Testis (tissue), 3 donors: ENCODE measurements around the gene TFF1. TPM values are rescaled to one million over a fixed set of nuclear protein-coding genes. Genes with fewer than 3 reads are reported as not detected.

Source experiments
- DNase-seq: peaks from one replicate; pipeline ENCODE4 v3.0.0-alpha.2; 2019
- H3K27ac ChIP-seq, 2 donors: fragments of 200-600 bp; sonication (generic); one replicate each; pipeline ENCODE4 v1.5.1; 2019
- H3K27me3 ChIP-seq: fragments of 200-600 bp; sonication (generic); one replicate; pipeline ENCODE4 v1.5.1; 2019
- H3K36me3 ChIP-seq: fragments of 200-600 bp; sonication (generic); one replicate; pipeline ENCODE4 v1.5.1; 2017; ENCODE audit warnings: low read depth; ENCODE audit errors: missing control alignments
- H3K4me1 ChIP-seq: fragments of 200-600 bp; sonication (generic); one replicate; pipeline ENCODE4 v1.5.1; 2019
- H3K4me3 ChIP-seq, 2 donors: fragments of 200-600 bp; sonication (generic); one replicate each; pipeline ENCODE4 v1.5.1; 2017 to 2019
- H3K9me3 ChIP-seq: fragments of 200-600 bp; sonication (generic); one replicate; pipeline ENCODE4 v1.5.1; 2017
- POLR2A ChIP-seq: fragments of 450-650 bp; IDR thresholded peaks from one replicate; pipeline ENCODE4 v1.6.1; 2017; ENCODE audit warnings: antibody characterized with exemption, mild to moderate bottlenecking, moderate library complexity
- WGBS, 2 donors: methylation state at CpG; one replicate each; pipeline ENCODE4 v1.1.5; 2018; 5-methylcytosine and 5-hydroxymethylcytosine counted together
- intact Hi-C: fragments of 100-400 bp; cut with DNase I; formaldehyde crosslinking; loops from one replicate; pipeline ENCODE4 v1.15.1; 2023; ENCODE audit warnings: low total_unique reads
- polyA plus RNA-seq: library from polyadenylated mRNA; stranded (reverse); fragments of 350-450 nt; fragmentation: Illumina TruSeq; extraction: RNeasy Lipid Tissue Mini Kit (QIAGEN cat#74804); gene quantifications from one replicate; pipeline ENCODE4 v1.2.3, GENCODE V29; 2014; ENCODE audit warnings: low read depth, low replicate concordance; ENCODE audit not compliant: insufficient read depth
- total RNA-seq, 2 donors: library from RNA; depleted of rRNA; stranded (reverse); fragments of >200 nt; gene quantifications; one replicate each; pipeline ENCODE4 v1.2.3, GENCODE V29; 2016
- TF ChIP-seq, protein P1 (sequence below), 3 experiments: fragments of 450-650 bp in 2 of 3; fragments of 200-600 bp in 1 of 3; sonication (generic) in 1 of 3; IDR thresholded peaks; one replicate each; pipeline ENCODE4 v1.5.1; 2016 to 2019; ENCODE audit warnings: antibody characterized with exemption in 3 of 3, mild to moderate bottlenecking in 2 of 3, moderate library complexity in 1 of 3

The TFF1 gene
- total and polyA plus RNA-seq, 3 donors from 2014 or later: not detected

DNA sequence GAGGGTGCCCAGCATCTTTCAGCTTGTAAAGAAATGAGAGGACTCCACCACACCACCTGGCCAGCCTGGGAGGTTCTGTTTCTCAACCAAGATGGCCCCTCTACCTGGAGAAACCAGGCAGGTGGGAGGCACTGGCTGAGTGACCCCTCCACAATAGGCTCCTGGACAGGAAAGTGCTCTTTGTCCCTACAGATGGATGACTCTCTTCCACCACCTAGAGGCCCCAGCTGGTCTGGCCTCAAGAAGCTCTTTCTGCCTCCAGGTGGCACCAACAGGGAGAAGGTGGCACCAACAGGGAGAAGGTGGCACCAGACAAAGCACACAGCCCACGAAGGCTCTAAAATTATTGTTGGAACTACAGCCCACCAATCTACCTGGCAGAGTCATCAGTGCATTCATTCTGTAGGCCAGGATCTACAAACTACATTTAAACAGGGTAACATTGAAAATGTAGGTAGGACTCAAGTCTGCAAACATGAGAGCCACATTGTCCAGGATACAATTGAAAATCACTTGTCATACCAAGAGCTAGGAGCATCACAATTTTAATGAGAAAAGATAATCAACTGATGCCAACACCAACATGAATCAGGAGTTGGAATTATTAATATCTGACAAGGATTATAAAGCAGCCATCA lies 15.1 kb upstream of the TFF1 start:
- TF ChIP-seq POLR2A: no peak
- TF ChIP-seq, protein P1, sequence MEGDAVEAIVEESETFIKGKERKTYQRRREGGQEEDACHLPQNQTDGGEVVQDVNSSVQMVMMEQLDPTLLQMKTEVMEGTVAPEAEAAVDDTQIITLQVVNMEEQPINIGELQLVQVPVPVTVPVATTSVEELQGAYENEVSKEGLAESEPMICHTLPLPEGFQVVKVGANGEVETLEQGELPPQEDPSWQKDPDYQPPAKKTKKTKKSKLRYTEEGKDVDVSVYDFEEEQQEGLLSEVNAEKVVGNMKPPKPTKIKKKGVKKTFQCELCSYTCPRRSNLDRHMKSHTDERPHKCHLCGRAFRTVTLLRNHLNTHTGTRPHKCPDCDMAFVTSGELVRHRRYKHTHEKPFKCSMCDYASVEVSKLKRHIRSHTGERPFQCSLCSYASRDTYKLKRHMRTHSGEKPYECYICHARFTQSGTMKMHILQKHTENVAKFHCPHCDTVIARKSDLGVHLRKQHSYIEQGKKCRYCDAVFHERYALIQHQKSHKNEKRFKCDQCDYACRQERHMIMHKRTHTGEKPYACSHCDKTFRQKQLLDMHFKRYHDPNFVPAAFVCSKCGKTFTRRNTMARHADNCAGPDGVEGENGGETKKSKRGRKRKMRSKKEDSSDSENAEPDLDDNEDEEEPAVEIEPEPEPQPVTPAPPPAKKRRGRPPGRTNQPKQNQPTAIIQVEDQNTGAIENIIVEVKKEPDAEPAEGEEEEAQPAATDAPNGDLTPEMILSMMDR (IDR thresholded peaks at IDR 0.05): peak in 2 of 3 experiments; percentile 20 to 37
- no peaks in the 10 kb centered on the region for H3K36me3 ChIP-seq
- intact Hi-C loops: no loop called here
- no peaks in the 10 kb centered on the region for H3K9me3 ChIP-seq
- no peak overlapping the region for H3K27ac ChIP-seq
- H3K4me1 ChIP-seq: no peaks in the 10 kb centered on the region
- H3K4me3 ChIP-seq: no peak overlapping the region
- peak; percentile 34 for DNase-seq
- H3K27me3 ChIP-seq: no peaks in the 10 kb centered on the region
- WGBS, 2 donors: 76 to 88% methylated on average over 1 of the region's 1 CpG

DNA sequence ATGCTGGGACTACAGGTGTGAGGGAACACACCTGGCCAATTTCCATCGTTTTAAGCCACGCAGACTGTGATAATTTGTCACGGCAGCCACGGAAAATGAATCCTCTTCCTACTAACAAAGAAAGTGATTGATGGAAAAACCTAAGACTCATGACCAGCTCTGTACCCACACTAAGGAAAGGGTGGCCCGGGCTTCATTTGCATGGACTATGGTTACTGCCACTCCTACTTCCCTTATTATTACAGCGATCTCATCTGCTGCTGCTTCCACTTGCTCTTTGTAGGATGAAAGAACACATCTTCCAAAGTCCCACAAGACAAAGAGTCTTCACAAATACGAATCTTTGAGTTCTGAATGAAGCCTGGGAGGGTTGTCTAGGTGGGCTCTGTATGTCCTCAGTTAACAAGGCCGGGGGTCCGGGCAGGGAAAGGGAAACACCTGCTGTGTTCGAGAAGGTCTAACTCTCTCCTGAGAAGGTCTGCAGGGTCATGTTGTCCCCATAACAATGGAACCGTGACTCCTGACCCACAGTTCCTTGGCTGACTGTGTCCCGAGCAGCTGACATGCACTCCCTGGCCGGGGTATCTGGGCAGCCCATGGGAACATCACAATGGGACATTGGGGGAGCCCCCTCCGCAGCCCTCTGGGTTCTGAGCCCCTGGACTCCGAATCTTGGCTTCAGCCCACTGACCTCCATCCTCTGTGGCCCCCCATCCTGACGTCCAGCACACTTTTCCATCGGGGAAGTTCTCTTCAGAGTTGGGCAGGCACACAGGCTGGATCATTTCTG lies 13.3 kb upstream of the TFF1 start:
- H3K27ac ChIP-seq: no peak overlapping the region
- WGBS, 2 donors: 82 to 87% methylated on average over 16 to 17 of the region's 17 CpGs
- no peak overlapping the region for H3K4me3 ChIP-seq
- H3K36me3 ChIP-seq: no peaks in the 10 kb centered on the region
- H3K27me3 ChIP-seq: no peaks in the 10 kb centered on the region
- H3K4me1 ChIP-seq: no peaks in the 10 kb centered on the region
- H3K9me3 ChIP-seq: no peaks in the 10 kb centered on the region
- intact Hi-C loops: no loop called here
- DNase-seq: no peak
- TF ChIP-seq, protein P1 (IDR thresholded peaks at IDR 0.05): no peak
- no peak for TF ChIP-seq POLR2A

DNA sequence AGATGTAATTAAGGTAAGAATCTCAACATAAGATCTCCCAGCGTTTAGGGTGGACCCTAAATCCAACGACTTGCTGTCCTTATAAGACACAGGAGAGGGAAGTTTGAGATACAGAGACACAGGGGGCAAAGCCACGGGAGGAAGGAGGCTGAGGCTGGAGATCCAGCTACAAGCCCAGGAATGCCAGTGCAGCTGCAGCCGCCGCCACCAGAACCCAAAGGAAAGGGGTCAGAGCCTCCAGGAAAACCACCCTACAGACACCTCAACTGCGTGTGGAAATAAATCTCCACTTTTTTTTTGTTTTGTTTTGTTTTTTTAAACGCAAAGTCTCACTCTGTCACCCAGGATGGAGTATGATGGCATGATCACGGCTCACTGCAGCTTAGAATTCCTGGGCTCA lies 12.1 kb upstream of the TFF1 start:
- TF ChIP-seq POLR2A: no peak
- TF ChIP-seq, protein P1 (IDR thresholded peaks at IDR 0.05): no peak
- Histone ChIP-seq H3K27ac (no peak overlapping the region), H3K27me3 (no peaks in the 10 kb centered on the region), H3K9me3 (no peaks in the 10 kb centered on the region), H3K4me3 (no peak overlapping the region), H3K36me3 (no peaks in the 10 kb centered on the region), H3K4me1 (no peaks in the 10 kb centered on the region)
- WGBS, 2 donors: 82 to 86% methylated on average over 8 of the region's 8 CpGs
- intact Hi-C loops: no loop called here
- no peak for DNase-seq

DNA sequence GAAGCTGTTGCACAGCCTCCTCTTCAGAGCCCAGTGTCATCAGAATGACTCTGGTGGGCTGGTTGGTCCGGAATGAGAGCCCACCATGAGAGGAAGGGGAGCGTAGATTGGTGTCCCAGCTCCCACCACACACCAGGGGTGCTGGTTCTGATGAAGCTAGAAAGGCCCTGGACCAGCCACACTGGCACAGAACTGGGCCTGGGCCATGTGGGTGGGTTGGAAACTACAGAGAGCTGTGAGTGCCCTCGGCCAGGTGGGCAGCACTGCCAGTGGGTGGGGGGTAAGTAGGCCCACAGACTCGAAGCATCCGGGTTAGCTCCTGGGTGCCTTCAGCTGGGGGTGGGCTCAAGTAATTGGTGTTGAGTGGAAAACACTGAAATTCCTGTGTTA lies 11.6 kb upstream of the TFF1 start:
- Histone ChIP-seq H3K4me1 (no peaks in the 10 kb centered on the region), H3K9me3 (no peaks in the 10 kb centered on the region), H3K36me3 (no peaks in the 10 kb centered on the region), H3K4me3 (no peak overlapping the region), H3K27ac (no peak overlapping the region), H3K27me3 (no peaks in the 10 kb centered on the region)
- WGBS, 2 donors: 82 to 91% methylated on average over 5 of the region's 5 CpGs
- intact Hi-C loops: no loop called here
- no peak for TF ChIP-seq POLR2A
- TF ChIP-seq, protein P1 (IDR thresholded peaks at IDR 0.05): no peak
- DNase-seq: no peak
